IPS DF 19.7 (cell line): ENCODE results near the gene TLN1.

Experiments used
- DNase-seq: peaks from one replicate; pipeline ENCODE4 v3.0.0-alpha.2; 2013; ENCODE audit warnings: low read depth, low spot score

Gene TLN1

GRCh38 chr9:35755071-35755470, 23.1 kb upstream of the TLN1 start:
- DNase-seq = no peak

- no peak for DNase-seq
These were observed 22.3 kb upstream of the TLN1 start, which contains the start of gene MSMP for GRCh38 chr9:35754264-35754663. Gene MSMP, minus strand, starts transcription at chr9:35754276. Its CDS starts 147 bp downstream, at chr9:35754129.

- no peak for DNase-seq
These were observed 21.5 kb upstream of the TLN1 start for GRCh38 chr9:35753466-35753865.

GRCh38 chr9:35750256-35750531, 18.2 kb upstream of the TLN1 start:
- no peak for DNase-seq

GRCh38 chr9:35749515-35750255, 17.7 kb upstream of the TLN1 start:
- no peak for DNase-seq

GRCh38 chr9:35748858-35749514, 17.0 kb upstream of the TLN1 start, which contains the start of the genes GBA2 and RGP1:
Gene GBA2, minus strand, starts transcription at chr9:35749228. Its CDS starts 524 bp downstream, at chr9:35748704.
Gene RGP1, plus strand, starts transcription at chr9:35749287. Its CDS starts 469 bp downstream, at chr9:35749756.
- DNase-seq = no peak

GRCh38 chr9:35748242-35748857, 16.4 kb upstream of the TLN1 start:
- no peak for DNase-seq

- no peak for DNase-seq
These were observed 14.6 kb upstream of the TLN1 start for GRCh38 chr9:35746583-35746982.

GRCh38 chr9:35745569-35745968, 13.6 kb upstream of the TLN1 start:
- no peak for DNase-seq

- DNase-seq = no peak
These were observed 12.0 kb upstream of the TLN1 start for GRCh38 chr9:35743880-35744518.

GRCh38 chr9:35743452-35743851, 11.5 kb upstream of the TLN1 start:
- no peak for DNase-seq

- no peak for DNase-seq
These were observed 9.7 kb upstream of the TLN1 start for GRCh38 chr9:35741740-35742139.

- no peak for DNase-seq
These were observed 8.2 kb upstream of the TLN1 start for GRCh38 chr9:35740243-35740642.

- no peak for DNase-seq
These were observed 6.9 kb upstream of the TLN1 start for GRCh38 chr9:35738924-35739323.

- DNase-seq = no peak
These were observed 6.2 kb upstream of the TLN1 start for GRCh38 chr9:35738186-35738585.

GRCh38 chr9:35737143-35737542, 5.1 kb upstream of the TLN1 start:
- DNase-seq = no peak

- no peak for DNase-seq
These were observed 4.2 kb upstream of the TLN1 start for GRCh38 chr9:35736201-35736633.

- DNase-seq = no peak
These were observed 2.1 kb upstream of the TLN1 start for GRCh38 chr9:35734096-35734495.

- no peak for DNase-seq
These were observed 976 bp upstream of the TLN1 start for GRCh38 chr9:35732800-35733541.

- DNase-seq = no peak
These were observed 395 bp downstream of the TLN1 start for GRCh38 chr9:35731415-35732184.

- DNase-seq = no peak
These were observed 1.5 kb downstream of the TLN1 start for GRCh38 chr9:35730486-35730854.
